ENCODE measurements around the gene KLC3.

The KLC3 gene

GRCh38 chr19:45380107-45380506 is 39.6 kb downstream of the KLC3 start:
- no peak for DNase-seq

- no peak for DNase-seq
Observed at GRCh38 chr19:45382426-45382825, 41.9 kb downstream of the KLC3 start.

DNA sequence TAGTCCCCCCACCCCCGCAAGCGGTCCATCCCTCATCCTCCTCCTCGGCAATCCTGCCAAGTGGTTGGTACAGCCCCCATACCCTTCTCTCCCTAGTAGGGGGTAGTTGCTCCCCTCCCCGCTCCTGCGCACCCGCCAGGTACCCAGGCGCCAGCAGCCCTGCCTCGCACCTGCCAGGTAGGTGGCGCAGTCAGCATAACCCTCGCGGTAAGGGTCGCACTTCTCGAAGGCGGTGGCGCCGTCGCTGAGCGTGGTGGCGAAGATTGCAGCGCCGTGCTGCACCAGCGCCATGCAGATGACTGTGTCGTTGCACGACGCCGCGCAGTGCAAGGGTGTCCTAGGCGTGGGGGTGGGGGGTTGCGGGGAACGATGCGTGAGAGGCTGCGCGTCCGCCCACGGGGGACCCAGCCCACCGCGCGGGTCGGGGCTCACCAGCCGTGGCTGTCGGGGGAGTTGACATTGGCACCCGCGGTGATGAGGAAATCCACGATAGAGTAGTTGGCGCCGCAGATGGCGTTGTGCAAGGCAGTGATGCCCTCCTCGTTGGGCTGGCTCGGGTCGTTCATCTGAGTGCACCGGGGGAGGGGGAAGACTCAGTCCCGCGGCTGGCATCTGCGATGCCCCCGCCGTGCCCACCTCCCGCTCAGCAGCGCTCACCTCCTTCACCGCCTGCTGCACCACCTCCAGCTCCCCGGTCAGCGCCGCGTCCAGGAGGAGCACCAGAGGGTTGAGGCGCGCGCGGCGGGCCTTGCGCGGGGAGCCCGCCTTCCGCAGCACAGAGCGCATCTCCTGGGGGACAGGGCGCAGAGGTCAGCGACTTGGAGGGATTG is 45.1 kb downstream of the KLC3 start:
- DNase-seq: no peak

GRCh38 chr19:45391346-45391745 is 50.8 kb downstream of the KLC3 start:
- DNase-seq: peak; percentile 28

GRCh38 chr19:45391871-45392665 is 51.5 kb downstream of the KLC3 start:
- no peak for DNase-seq

GRCh38 chr19:45395821-45396617 is 55.5 kb downstream of the KLC3 start:
- DNase-seq: no peak

- DNase-seq: no peak
Observed at GRCh38 chr19:45400192-45400591, 59.6 kb downstream of the KLC3 start.

Measured in fibroblast of skin of back (primary cell).